Pons (tissue), 1 donor: Measurements from ENCODE around the gene HIVEP3.

Source experiments
- DNase-seq: peaks from one replicate; pipeline ENCODE4 v3.0.0-alpha.2; 2016; ENCODE audit warnings: low spot score

The HIVEP3 gene

DNA sequence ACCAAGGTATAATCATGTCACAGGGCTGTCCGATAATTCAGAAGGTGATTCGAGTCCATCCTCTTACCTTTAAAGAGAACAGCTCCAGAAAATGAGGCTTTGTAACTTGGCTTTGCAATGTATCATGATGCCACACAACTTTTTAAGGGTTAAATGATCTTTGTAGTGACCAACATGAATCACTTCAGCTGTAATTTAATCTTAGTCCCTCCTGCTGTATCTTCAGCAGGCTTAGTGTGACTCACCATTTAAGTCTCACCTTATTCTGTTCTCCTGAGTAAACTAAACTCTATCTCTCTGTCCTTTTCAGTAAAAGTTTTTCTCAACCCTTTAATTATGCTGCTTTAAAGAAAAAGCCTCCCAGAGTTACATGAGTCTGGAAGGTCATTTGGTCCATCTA lies 1.9 kb upstream of the HIVEP3 start:
- DNase-seq, result no peak

DNA sequence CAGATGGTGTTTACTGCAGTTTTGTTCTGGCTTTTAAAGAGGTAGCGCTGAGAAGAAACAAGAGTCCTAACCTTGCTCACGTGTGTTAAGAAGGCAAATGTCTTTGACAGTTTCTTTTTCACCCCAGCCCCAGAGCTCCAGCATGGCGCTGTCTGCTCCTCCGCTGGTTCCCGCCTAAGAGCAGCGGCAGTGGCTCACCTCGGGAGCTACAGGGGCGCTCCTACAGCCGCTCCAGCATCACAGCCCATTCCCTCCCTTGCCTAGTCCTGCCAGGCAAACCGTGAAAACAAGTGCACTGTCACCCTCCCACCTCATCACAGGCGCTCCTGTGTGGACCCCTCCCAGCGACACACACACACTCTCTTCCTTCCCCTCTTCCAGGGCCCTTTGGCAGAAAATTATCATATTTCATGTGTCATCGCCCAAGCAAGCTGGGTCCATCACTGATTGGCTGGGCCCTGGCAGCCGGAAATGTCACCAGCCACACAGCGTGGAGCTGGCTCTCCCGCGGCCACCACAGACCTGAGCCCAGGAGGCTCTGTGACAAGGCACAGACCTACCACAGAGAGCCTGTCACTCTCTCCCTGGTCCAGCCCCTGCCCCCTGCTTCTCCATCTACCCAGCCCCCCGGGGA lies 1.2 kb upstream of the HIVEP3 start:
- DNase-seq, result peak; percentile 30

DNA sequence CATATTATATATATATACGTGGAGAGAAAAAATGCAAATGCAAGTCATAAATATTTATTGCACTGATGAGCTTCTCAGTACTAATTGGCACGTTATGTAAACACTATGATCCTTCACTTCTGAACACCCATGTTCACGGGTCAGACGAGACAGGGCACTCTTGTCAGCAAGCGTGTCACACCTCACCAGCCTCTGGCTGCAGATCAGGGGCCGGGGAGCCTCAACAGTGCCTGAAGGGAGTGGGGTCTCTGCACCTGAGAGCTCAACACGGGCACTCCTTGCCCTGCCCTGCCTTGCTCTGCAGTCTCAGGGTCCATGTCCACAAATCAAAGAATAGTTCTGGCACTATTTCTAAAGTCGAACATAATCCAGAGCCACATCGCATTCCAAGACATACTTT lies 409 bp upstream of the HIVEP3 start:
- peak; percentile 13 for DNase-seq

DNA sequence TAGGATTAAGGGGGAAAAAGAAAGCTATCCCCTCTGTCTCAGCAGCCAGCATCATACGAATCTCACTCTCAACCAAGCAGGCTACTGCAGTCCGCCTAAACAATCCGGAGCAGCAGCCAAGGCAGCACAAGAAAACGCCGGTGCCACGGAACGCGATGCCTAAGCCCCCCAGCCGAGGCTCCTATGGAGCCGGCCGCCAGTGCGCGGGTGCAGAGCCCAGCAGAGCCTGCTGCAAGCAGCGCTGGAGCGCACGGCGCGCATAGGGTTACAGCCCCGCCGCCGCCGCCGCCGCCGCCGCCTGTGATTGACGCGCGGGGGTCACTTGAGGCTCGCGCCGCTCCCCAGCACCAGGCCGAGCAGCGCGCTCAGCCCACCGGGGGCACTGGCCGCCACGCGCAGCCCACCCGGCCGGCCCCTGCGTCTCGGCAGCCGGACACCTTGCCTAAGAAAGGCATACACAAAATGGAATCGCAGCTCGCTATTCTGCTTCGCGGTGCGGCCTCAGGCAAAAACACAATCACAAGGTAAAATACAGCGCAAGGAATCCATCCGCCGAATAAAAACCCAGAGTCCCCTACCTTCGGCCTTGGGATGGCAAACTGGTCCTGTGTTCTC lies 780 bp downstream of the HIVEP3 start:
- DNase-seq, result peak; percentile 23

DNA sequence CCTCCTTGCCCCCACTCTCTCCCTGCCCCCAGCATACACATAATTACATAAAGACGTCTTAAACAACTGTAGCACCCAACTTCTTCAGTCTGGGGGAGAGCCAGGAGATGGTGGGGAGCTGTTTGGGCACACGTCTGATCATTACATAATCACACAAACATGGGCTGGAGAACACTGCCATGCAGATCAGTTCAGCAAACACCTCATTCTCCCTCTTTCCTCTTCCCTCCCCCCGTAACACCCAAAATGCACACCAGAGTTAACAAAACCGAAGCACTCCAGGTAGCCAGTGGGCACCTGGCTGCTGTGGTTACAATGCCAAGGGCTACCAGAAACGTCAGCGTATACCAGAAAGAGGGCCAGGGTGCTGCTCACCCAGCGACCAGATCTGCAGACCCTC lies 1.6 kb downstream of the HIVEP3 start:
- DNase-seq, result peak; percentile 11

DNA sequence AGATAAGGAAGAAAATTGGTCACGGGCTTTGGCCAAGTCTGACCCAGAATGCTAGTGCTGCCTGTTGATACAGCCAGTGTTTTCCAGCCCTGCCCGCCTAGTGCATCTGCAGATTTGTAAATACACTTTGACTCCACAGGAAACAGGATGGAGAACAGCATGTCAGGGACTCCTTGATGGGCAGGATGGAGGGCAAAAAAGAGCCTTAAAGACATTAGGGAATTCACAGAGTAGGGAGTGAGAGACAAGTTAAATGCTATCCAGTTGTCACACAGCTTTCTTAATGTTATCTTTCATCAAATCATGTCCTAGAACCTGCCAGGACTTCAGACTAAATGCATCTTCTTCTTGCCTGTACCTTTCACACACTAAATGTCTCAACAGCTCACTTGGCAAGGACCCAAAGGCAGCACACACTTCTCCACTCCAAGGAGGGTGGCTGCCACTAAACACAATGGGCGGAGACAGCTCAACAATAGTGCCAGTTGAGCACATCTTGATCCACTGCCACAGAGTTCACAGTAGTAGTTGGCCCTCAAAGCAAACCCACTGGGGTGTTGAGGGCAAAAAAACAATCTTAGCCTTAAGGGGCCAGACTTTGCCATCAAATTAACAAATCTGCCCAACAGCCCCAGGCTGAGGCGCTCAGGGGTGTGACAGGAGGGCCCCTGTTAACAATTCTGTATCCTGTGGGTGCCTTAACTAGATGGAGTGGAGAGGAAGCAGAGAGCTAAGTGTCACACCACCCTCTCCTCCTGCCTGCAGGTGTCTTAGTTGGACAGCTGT lies 2.7 kb downstream of the HIVEP3 start:
- DNase-seq, result peak; percentile 85

DNA sequence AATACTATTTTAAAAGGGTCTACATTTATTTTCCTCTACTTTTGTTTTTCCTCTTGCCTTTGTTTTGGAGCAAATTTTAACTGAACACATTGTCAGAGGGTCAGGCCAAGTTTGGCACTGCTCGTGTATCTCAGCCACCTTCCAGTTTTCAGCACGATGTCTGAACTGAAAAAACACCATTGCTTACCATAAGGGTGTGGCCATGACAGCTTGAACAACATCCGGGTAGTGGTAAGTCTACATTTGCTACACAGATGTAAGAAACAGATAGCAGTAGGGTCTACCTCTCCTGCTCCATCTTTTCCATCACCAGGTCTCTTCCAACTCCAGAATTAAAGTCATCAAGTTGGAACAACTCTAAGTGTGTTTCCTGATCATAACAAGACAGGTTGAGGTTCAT lies 4.2 kb downstream of the HIVEP3 start:
- DNase-seq, result no peak

DNA sequence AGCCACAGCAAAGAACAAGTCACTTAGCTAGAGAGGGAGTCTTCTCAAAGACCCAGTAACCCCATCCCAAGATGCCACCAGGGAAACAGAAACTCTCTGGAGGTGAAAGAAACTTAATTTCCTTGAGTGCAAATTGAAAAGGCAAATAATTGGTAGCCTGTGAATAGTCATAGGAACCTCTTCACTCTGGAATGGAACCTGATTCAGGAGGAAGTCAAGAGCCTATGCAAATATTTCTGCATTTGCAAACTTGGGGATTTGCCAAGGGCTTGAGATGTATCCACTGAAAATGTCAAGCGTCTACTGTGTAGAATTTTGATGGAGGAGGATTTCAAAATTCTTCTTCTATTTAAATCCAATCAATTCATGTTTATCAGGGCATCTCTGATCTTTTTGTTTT lies 5.7 kb downstream of the HIVEP3 start:
- no peak for DNase-seq

DNA sequence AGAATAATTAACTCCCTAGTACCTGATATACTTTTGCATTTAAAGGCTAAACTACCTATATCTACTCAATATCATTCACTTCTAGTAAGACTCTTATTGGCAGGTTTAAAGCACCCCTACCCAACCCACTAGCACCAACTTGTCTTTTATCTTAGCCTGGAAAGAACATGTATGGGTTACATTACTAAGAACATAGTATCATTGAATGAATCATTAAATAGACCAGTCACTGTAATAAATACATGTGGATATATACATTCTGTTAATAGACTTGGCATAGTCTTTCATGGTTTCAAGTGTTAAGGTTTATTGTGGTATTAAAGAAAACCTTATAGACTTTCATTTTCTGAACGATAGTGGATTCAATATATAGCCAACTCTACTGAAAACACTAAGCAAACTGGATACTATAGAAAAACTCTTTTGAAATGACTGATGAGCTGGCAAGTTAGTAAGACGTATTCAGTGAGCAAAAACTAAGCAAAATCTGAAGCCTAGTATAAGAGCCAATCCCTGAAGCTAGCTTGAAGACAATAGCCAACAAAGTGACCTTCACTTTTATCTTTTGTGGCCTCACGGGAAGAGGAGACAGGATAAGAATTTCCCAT lies 10.3 kb downstream of the HIVEP3 start:
- DNase-seq, result no peak

DNA sequence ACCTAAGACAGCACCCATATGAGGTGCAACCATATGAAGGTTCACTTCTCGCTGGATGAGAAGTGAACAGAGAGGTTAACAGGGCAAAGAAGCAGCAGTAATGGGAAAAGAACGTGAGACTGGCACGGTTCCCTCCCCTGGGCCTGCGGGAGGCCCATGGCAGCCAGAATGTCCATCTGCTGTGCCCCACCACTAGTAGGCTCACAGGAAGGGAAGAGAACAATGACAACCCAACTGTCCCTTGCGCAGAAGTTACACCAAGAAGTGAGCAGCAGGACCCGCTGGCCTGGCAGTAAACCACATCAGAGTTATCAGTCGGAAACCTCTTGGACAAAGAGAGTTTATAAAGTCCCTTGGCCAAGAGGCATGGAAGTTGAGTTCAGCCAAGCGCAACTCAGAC lies 11.3 kb downstream of the HIVEP3 start:
- no peak for DNase-seq

DNA sequence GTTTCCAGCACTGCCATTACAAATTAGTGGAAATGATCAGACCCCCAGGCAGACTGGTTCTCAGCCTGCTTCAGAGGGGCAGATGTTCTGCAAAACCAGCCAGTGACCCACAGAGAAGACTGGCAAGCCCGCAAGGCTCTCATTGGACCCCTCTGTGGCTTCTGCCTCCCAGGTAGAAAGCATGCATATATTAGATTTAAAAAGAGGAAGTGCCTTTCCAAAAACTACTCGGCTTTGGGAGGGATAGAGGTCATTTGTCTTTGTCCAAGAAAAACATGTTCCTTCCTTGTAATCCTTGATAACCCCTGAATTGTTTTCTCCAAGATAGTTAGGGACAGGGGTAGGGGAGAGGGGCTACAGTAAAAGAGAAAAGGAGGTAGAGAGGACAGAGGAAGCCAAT lies 11.8 kb downstream of the HIVEP3 start:
- no peak for DNase-seq

DNA sequence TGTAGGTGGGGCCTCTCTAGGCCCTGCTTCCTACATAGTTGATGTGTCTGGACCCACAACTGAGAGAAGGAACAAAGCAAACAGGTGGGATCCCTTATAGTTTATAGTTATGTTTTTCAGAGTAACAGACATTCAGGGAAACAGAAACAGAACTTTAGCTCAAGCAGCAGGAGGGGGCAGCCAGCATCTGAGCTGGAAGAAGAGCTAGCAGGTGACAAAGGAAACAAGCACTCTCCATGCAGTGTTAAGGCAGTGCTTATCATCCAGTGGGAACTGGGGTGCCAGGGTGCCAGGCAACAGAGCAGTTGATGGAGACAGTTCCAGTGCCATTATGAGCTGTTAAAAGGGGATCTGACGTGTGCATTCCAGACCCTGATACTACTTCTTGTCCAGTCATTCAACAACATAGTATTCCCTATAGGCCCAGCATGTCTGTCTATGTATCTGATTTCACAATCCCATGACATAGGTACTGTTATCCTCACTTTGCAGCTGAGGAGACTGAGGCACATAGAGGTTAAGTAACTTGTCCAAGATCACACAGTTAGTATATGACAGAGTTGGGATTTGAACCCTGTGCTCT lies 13.5 kb downstream of the HIVEP3 start:
- DNase-seq, result no peak

DNA sequence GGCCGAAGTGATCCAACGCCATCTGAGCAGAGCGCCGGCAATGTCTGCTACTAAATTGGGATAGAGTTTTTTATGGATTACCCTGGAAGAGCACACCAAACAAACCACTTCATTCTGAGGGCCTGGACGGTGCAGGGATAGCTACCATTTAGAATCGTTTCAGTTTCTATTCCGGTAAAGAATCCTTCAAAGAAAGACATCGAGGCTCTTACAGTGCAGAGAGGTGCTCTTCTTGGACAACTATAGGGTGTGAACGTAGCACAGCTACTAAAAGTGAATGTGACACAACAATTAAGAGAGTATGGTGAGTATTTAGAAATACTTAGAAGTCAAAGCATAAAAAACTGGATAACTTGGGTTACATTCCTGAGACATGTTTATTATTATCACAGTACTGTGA lies 16.1 kb downstream of the HIVEP3 start:
- DNase-seq, result no peak

DNA sequence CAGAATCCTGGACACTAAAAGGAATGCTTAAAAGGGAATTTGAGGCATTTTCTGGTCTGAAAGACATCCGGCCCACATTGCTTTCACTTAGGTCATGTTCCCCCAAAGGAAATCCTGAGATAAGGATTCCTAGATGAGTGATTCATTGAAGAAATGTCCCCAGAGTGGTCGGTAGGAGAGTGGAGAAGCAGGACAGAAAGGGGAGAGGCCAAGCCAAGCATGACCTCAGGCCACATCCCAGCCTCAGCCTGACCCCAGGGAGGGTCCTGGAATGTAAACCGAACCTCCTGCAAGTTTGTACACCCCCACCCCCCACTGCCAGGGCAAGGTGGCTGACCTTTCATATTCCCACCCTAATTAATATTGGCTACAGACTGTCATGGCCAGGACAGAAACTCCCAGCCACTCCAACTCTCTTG lies 16.6 kb downstream of the HIVEP3 start:
- no peak for DNase-seq

DNA sequence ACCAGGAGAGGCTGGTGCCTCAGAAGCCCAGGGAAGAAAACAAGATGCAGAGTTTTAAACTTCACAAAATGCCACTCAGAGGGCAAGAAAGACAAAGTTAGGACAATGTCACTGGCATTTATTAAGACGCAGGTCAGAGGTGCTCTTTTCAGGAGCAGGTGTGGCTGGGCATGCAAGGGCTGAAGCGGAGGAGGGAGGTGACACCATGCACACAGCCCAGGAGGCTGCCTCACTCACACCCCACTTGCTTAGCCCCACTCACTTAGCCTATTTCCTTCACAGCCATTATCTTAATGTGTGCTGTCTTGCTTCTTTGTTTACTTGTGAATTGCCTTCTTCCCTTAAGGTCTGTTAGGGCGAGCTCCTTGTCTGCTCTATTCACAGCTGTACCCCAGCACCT lies 17.2 kb downstream of the HIVEP3 start:
- DNase-seq, result no peak

DNA sequence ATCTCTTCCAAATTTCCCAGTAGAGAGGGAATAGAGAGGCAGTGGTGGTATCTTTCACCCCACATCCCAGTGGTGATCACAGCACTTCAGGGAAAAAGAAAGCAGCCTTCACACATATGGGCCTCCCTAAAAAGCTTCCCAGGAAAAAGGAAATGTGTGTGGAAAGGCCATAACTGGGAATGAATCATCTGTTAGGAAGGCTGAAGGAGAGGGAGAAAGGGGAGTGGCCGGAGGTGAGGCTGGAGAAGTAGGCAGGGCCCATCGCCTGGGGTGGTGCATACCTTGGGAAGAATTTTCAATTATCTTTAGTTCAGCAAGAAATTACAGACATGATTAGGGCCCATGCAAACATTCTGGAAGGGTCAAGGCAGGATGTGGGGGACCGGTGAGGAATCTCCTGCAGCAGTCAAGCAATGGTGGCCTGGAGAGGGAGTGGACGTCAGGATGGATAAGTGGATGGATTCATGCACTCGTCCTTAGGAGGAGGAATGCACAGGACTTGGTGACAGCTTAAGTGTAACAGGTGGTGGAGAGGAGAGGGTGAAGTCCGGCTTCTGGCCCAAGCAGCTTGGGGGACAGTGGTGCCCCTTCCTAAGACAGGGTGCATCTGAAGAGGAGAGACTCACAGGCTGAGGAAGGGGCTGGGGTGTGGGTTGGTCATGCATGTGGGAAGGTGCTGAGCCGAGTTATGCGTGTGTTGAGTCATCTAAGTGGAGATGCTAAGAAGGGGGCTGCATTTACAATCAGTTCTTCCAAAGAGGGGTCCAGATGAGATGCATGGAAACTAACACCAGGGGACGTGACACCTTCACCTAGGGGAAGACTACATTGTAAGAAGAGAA lies 17.9 kb downstream of the HIVEP3 start:
- no peak for DNase-seq

DNA sequence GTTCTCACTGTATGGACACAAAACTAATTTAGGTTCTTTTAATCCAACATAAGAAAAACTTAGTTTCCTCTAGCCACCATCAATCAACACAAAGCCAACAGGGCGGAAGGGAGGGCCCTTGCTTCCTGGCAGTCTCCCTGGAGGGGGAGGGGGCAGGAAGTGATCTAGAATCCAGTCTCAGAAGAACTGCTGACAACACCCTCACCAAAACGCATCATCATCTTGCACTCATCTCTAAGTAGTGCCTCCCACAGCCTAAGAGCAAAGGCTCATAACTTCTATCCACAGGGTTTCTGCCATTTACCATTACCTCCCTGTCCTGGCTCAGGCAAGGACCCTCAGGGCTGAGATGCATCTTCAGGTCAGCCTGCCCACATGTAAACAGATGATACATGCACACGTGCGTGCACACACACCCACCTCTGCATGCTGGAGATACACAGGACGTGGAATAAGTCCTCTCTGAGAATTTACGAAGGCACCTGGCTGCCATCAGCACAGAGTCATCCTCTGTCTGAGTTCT lies 20.5 kb downstream of the HIVEP3 start:
- DNase-seq, result no peak

DNA sequence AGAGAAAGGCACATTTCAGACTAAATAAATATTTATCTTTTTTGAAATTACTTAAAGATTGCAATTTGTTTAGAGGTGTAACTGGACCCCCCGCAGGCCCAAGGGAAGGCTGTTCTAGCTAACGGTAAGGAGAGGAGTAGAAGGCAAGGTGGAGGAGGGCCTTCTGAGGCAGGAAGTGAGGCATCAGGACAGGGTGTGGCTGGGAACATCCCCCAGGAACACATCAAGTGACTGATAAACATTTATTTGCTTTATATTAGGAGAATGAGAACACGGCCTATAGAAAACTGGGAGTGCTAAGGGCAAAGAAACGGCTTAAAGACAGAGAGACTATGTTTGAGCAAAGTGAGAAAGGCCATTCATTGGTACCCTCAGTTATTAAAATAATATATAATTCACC lies 23.2 kb downstream of the HIVEP3 start:
- no peak for DNase-seq

DNA sequence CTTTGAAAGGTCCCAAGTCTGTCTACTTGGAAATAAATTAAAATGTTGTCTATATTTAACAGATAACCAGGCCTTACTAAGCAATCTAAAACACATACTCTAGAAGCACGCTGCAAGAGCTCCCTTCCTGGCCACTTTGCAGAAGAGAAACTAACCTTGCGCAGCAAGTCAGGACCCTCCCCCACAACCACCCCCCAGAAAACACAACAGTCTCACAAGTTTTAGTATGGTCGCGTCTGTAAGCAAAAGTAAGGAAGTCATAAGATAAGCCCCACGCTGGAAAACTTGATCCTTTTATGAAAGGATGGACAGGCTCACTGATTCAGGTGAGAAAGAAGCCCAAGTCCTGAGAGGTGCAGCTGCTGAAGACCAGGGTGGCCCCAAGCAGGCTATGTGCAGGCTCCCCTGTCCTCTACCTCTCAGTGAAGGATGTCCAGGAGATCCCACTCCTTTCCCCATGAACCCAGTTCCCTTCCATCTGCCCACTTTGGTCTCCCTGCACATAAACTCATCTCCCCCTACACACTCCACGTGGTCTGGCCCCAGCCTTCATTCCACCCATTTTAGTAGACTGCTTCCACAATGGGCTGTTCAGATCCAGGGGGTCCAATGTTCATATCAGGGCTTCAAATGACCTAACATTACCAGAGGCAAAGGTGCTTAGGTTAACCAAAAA lies 23.8 kb downstream of the HIVEP3 start:
- DNase-seq, result no peak

DNA sequence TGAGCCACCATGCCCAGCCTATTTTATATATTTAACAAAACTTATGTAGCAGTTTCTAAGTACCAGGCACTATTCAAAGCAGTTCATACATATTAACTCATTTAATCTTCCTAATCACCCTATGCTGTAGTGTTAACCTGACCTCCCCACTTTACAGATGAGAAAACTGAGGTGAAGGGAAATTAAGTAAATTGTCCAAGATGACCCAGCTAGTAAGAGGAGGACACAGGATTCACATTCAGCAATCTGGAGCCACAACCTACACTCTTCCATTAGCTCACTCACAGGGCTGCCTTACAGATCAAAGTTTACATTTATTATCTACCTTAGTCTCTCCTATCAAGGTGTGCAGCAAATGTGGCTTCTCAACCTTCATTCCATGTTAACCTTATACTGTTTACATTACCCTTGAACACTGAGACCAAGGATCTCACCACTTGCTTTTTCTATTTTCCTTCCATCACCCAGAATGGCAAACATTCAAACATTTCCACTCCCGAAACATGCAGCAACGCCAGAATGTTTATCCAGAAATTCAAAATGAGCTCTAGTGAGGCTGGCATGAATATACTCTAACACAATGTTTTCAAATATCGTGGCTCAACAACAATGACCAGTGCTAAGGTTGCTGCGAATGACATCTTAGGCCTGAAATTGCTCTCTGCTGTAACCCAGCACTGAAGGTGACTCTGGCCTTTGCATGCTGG lies 24.5 kb downstream of the HIVEP3 start:
- DNase-seq, result no peak
